Stimulated activated memory B cell treated with anti-CD40 and anti-IgM and Interleukin-4, amounts not matched to agents 10 μg/mL and 1 μg/mL and 100 μg/mL, for 72 hours (primary cell): Measurements from ENCODE around the gene ABCA3.

Source experiments
- ATAC-seq: fragments of 150-1000 bp; cut with Tn5 transposase; 2 replicates; pipeline ENCODE4 v1.10.0; 2021
- H3K27ac Mint-ChIP-seq: one replicate; pipeline ENCODE4 v1.8.0; 2022; ENCODE audit warnings: mild to moderate bottlenecking, mixed read lengths
- H3K27me3 Mint-ChIP-seq: one replicate; pipeline ENCODE4 v1.8.0; 2022; ENCODE audit warnings: mixed read lengths
- H3K36me3 Mint-ChIP-seq: one replicate; pipeline ENCODE4 v1.8.0; 2022; ENCODE audit warnings: mixed read lengths
- H3K4me1 Mint-ChIP-seq: one replicate; pipeline ENCODE4 v1.8.0; 2022; ENCODE audit warnings: mixed read lengths
- H3K4me3 Mint-ChIP-seq: one replicate; pipeline ENCODE4 v1.8.0; 2022; ENCODE audit warnings: mild to moderate bottlenecking, moderate library complexity, mixed read lengths
- H3K9me3 Mint-ChIP-seq: one replicate; pipeline ENCODE4 v1.8.0; 2022; ENCODE audit warnings: mixed read lengths

Gene ABCA3

GRCh38 chr16:2333772-2334379 is 6.7 kb downstream of the ABCA3 start:
- Mint-ChIP-seq H3K27ac (no peak overlapping the region), H3K27me3 (peaks cover 11% of the 10 kb centered on the region), H3K4me1 (peaks cover under 1% of the 10 kb centered on the region), H3K4me3 (no peak overlapping the region), H3K36me3 (no peaks in the 10 kb centered on the region), H3K9me3 (no peaks in the 10 kb centered on the region)
- ATAC-seq, result no peak

DNA sequence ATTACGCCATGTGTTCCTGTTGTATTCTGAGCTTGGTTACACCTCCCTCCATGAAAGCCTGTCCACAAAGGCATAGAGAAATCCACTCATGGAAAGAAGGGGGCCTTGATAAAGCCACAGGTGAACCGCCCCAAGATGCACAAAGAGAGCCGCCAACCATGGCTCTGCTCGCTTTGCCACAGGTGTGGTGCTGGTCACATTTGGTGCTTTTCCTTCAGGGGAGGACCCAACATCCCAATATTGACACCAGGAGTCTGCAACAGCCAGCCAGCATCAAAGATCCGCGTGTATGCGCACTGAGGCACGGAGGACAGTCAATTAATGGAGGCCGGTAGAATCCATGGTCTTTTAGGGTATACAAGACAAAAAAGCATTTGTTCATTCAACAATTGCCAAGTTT is 7.3 kb downstream of the ABCA3 start:
- H3K27ac Mint-ChIP-seq, result no peak overlapping the region
- H3K9me3 Mint-ChIP-seq, result no peaks in the 10 kb centered on the region
- H3K4me1 Mint-ChIP-seq, result no peaks in the 10 kb centered on the region
- ATAC-seq, result no peak
- H3K27me3 Mint-ChIP-seq, result peaks cover 11% of the 10 kb centered on the region
- peaks cover 4% of the 10 kb centered on the region for H3K36me3 Mint-ChIP-seq
- H3K4me3 Mint-ChIP-seq, result no peak overlapping the region

- Mint-ChIP-seq H3K4me3 (no peak overlapping the region), H3K4me1 (no peaks in the 10 kb centered on the region), H3K36me3 (peaks cover 5% of the 10 kb centered on the region), H3K27ac (no peak overlapping the region), H3K27me3 (peaks cover 11% of the 10 kb centered on the region), H3K9me3 (no peaks in the 10 kb centered on the region)
- ATAC-seq, result no peak
These were observed 8.6 kb downstream of the ABCA3 start for GRCh38 chr16:2331931-2332267.

- H3K4me1 Mint-ChIP-seq, result no peaks in the 10 kb centered on the region
- no peak for ATAC-seq
- H3K36me3 Mint-ChIP-seq, result peaks cover 7% of the 10 kb centered on the region
- no peaks in the 10 kb centered on the region for H3K9me3 Mint-ChIP-seq
- no peak overlapping the region for H3K4me3 Mint-ChIP-seq
- H3K27me3 Mint-ChIP-seq, result peaks cover 11% of the 10 kb centered on the region
- no peak overlapping the region for H3K27ac Mint-ChIP-seq
These were observed 9.2 kb downstream of the ABCA3 start for GRCh38 chr16:2331199-2331930.

GRCh38 chr16:2329532-2329931 is 11.0 kb downstream of the ABCA3 start:
- Mint-ChIP-seq H3K27me3 (peaks cover 11% of the 10 kb centered on the region), H3K36me3 (peaks cover 17% of the 10 kb centered on the region), H3K4me3 (no peak overlapping the region), H3K9me3 (no peaks in the 10 kb centered on the region), H3K27ac (no peak overlapping the region), H3K4me1 (no peaks in the 10 kb centered on the region)
- ATAC-seq, result no peak

- Mint-ChIP-seq H3K9me3 (no peaks in the 10 kb centered on the region), H3K4me3 (no peak overlapping the region), H3K36me3 (peaks cover 17% of the 10 kb centered on the region), H3K27me3 (peaks cover 11% of the 10 kb centered on the region), H3K27ac (no peak overlapping the region), H3K4me1 (no peaks in the 10 kb centered on the region)
- ATAC-seq, result no peak
These were observed 12.1 kb downstream of the ABCA3 start for GRCh38 chr16:2328428-2328827.

- no peaks in the 10 kb centered on the region for H3K9me3 Mint-ChIP-seq
- no peaks in the 10 kb centered on the region for H3K27me3 Mint-ChIP-seq
- H3K4me3 Mint-ChIP-seq, result no peak overlapping the region
- no peak overlapping the region for H3K27ac Mint-ChIP-seq
- no peaks in the 10 kb centered on the region for H3K4me1 Mint-ChIP-seq
- H3K36me3 Mint-ChIP-seq, result peaks cover 17% of the 10 kb centered on the region
- no peak for ATAC-seq
These were observed 14.3 kb downstream of the ABCA3 start for GRCh38 chr16:2326191-2326590.

DNA sequence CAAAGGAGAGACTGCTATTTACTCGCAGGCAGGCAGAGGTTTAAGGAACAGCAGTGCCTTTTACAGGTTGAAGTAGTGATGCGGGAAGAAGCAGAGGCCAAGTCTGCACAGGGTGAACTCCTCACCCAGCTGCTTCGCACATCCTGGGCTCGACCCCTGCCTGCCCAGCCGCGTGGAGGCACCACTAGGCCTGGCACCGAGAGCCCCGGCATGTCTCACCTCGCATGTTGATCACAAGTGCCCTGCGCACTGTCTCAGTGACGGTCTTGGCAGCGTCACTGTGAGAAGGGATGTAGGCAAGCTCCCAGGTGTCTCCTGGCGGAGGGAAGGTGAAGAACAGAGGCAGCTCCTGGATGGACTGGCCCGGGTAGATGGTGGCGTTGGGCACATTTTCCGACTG is 14.7 kb downstream of the ABCA3 start:
- no peaks in the 10 kb centered on the region for H3K9me3 Mint-ChIP-seq
- H3K36me3 Mint-ChIP-seq, result peaks cover 17% of the 10 kb centered on the region
- no peaks in the 10 kb centered on the region for H3K27me3 Mint-ChIP-seq
- ATAC-seq, result no peak
- no peak overlapping the region for H3K27ac Mint-ChIP-seq
- no peaks in the 10 kb centered on the region for H3K4me1 Mint-ChIP-seq
- no peak overlapping the region for H3K4me3 Mint-ChIP-seq

GRCh38 chr16:2325181-2325580 is 15.3 kb downstream of the ABCA3 start:
- peaks cover 17% of the 10 kb centered on the region for H3K36me3 Mint-ChIP-seq
- H3K4me1 Mint-ChIP-seq, result no peaks in the 10 kb centered on the region
- H3K27ac Mint-ChIP-seq, result no peak overlapping the region
- H3K4me3 Mint-ChIP-seq, result no peak overlapping the region
- ATAC-seq, result no peak
- H3K9me3 Mint-ChIP-seq, result no peaks in the 10 kb centered on the region
- no peaks in the 10 kb centered on the region for H3K27me3 Mint-ChIP-seq

GRCh38 chr16:2324296-2324859 is 16.1 kb downstream of the ABCA3 start:
- no peak overlapping the region for H3K27ac Mint-ChIP-seq
- no peak overlapping the region for H3K4me3 Mint-ChIP-seq
- ATAC-seq, result no peak
- peaks cover 22% of the 10 kb centered on the region for H3K36me3 Mint-ChIP-seq
- H3K27me3 Mint-ChIP-seq, result no peaks in the 10 kb centered on the region
- H3K4me1 Mint-ChIP-seq, result no peaks in the 10 kb centered on the region
- H3K9me3 Mint-ChIP-seq, result no peaks in the 10 kb centered on the region

DNA sequence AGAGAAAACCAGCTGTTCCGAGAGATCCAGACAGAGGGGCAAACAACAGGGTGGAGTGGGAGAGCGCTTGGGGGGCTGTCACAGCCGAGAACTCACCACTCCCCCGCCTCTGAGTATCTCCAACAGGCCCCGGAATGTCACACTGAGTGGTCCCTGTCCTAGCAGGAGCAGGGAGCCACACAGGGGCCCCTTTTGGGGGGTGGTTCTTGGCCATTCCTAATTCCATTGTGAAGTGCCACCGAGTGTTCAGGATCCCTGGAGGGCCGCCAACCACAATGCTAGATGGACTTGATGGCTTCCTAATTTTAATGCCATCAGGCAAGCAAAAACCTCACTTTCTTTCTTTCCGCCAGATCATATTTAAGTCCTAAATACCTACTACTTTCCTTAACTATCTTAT is 16.8 kb downstream of the ABCA3 start:
- H3K27me3 Mint-ChIP-seq, result no peaks in the 10 kb centered on the region

GRCh38 chr16:2319606-2320005 is 20.9 kb downstream of the ABCA3 start:
- no peaks in the 10 kb centered on the region for H3K9me3 Mint-ChIP-seq
- no peak for ATAC-seq
- H3K36me3 Mint-ChIP-seq, result peaks cover 20% of the 10 kb centered on the region
- no peaks in the 10 kb centered on the region for H3K4me1 Mint-ChIP-seq
- no peak overlapping the region for H3K27ac Mint-ChIP-seq
- H3K27me3 Mint-ChIP-seq, result no peaks in the 10 kb centered on the region
- no peak overlapping the region for H3K4me3 Mint-ChIP-seq

More for the DNA sequence above, 16.8 kb downstream of the ABCA3 start:
- H3K4me3 Mint-ChIP-seq, result no peak overlapping the region
- no peaks in the 10 kb centered on the region for H3K4me1 Mint-ChIP-seq
- H3K36me3 Mint-ChIP-seq, result peaks cover 28% of the 10 kb centered on the region
- H3K27ac Mint-ChIP-seq, result no peak overlapping the region
- no peak for ATAC-seq
- H3K9me3 Mint-ChIP-seq, result no peaks in the 10 kb centered on the region

DNA sequence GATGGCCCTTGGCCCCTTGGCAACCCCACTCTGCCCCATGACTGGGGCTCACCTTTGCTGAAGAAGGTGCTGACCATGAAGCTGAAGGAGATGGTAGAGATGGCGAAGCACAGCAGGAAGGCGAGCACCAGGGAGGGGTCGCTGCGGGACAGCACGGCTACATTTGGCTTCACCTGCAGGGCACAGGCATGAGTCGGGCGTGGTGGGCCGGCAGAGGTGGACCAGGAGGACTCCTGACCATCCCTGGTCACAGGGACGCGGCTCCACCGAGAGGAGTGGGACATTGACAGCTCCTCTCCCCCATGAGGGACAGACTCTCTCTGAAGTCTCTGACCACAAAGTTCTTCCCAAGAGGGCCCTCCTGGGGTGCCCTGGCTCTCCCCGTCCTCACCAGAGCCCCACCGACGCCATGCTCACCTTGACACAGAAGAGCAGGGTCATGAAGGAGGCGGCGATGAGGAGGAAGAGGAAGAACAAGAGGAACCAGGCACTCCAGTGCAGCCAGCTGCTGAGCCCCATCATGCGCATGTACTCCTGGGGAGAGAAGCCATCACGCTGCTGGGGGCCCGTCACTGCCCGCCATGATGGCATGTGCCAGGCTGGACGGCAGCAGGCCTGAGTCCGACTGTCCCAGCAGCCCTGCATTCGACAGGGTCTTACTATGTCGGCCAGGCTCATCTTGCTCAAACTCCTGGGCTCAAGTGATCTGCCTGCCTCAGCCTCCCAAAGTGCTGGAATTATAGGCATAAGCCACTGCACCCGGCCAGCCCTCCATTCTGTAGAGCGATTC is 23.1 kb downstream of the ABCA3 start:
- ATAC-seq, result no peak
- peaks cover 20% of the 10 kb centered on the region for H3K36me3 Mint-ChIP-seq
- H3K4me3 Mint-ChIP-seq, result no peak overlapping the region
- H3K9me3 Mint-ChIP-seq, result no peaks in the 10 kb centered on the region
- H3K4me1 Mint-ChIP-seq, result no peaks in the 10 kb centered on the region
- H3K27me3 Mint-ChIP-seq, result no peaks in the 10 kb centered on the region
- H3K27ac Mint-ChIP-seq, result no peak overlapping the region

DNA sequence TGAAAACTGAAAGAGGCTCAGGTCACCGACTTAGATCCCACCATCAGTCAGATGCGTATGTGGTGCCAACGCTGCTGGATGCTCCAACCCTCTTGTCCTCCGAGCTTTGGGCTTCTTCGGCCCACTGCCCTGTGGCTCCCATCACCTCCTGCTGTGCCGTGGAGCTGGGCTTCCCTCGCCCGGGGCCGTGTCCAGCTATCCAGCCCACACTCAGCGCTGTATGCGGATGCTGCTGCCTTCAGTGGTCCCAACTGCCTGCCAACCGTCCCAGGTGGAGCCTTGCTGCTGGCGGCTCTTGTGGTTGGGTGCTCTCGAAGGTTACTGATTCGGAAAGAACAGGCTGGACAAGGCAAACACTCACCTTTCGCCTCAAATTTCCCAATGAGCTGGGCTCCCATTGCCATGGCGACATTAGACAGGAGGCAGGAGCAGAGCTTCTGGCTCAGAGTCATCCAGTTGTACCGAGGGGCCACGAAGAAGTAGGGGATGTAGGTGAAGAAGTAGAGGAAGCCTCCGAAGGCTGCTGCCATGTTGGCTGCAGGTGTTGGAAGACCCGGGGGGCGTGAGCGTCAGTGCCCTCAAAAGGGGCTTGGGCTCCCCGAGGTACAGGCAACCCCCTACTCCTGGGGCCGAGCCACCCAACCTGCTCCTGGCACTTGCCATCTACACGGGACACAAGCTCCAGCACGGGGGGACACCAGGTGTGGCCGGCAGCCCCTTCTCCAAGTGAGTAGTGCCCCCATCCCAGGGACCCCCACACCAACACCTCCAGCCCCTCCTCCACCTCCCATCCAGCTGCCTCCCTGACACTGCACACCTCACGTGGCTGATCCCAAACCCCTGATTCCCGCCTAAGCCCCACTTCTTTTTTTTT is 32.2 kb downstream of the ABCA3 start:
- H3K36me3 Mint-ChIP-seq, result peaks cover 6% of the 10 kb centered on the region
- no peak for ATAC-seq
- H3K27me3 Mint-ChIP-seq, result no peaks in the 10 kb centered on the region
- H3K27ac Mint-ChIP-seq, result no peak overlapping the region
- no peak overlapping the region for H3K4me3 Mint-ChIP-seq
- no peaks in the 10 kb centered on the region for H3K4me1 Mint-ChIP-seq
- no peaks in the 10 kb centered on the region for H3K9me3 Mint-ChIP-seq

GRCh38 chr16:2299915-2300192 is 40.7 kb downstream of the ABCA3 start:
- Mint-ChIP-seq H3K27me3 (no peaks in the 10 kb centered on the region), H3K9me3 (no peaks in the 10 kb centered on the region), H3K4me1 (peaks cover 4% of the 10 kb centered on the region), H3K36me3 (no peaks in the 10 kb centered on the region), H3K4me3 (no peak overlapping the region), H3K27ac (no peak overlapping the region)
- ATAC-seq, result no peak
